Frontal cortex (tissue), 4 donors: ENCODE measurements around the gene ARL8B. TPM values are rescaled to one million over a fixed set of nuclear protein-coding genes. Genes with fewer than 3 reads are reported as not detected.

Experiments
- DNase-seq, 2 donors: peaks; one replicate each; pipeline ENCODE4 v3.0.0; 2012; ENCODE audit warnings: low spot score in 2 of 2
- FAIRE-seq: peaks from 2 replicates; lab custom pipeline; 2012; peaks lifted over from hg19 to GRCh38; lab: Jason Lieb, UNC
- total RNA-seq: library from RNA; depleted of rRNA; stranded (reverse); fragments of >200 nt; gene quantifications from one replicate; pipeline ENCODE4 v1.2.3, GENCODE V29; 2014
- donor health status: control.
- donor health status: control.
- donor health status: control.

The ARL8B gene
- total RNA-seq, 1 donor from 2014 or later, result 81.1 TPM

- FAIRE-seq, result no peak
- no peak for DNase-seq
Observed at GRCh38 chr3:5198986-5199731, 77.1 kb downstream of the ARL8B start.

- DNase-seq (no peak), FAIRE-seq (no peak)
Observed at GRCh38 chr3:5201536-5201935, 79.4 kb downstream of the ARL8B start.

GRCh38 chr3:5202222-5202621 is 80.1 kb downstream of the ARL8B start:
- DNase-seq (no peak), FAIRE-seq (no peak)

GRCh38 chr3:5205165-5205941 is 83.3 kb downstream of the ARL8B start:
- FAIRE-seq (no peak), DNase-seq (no peak)

- no peak for DNase-seq
- FAIRE-seq, result no peak
Observed at GRCh38 chr3:5210926-5211325, 88.8 kb downstream of the ARL8B start.

GRCh38 chr3:5212628-5213573 is 90.8 kb downstream of the ARL8B start:
- no peak for FAIRE-seq
- no peak for DNase-seq

GRCh38 chr3:5213574-5213966 is 91.5 kb downstream of the ARL8B start:
- no peak for FAIRE-seq
- DNase-seq, result no peak

- no peak for FAIRE-seq
- no peak for DNase-seq
Observed at GRCh38 chr3:5214352-5214751, 92.3 kb downstream of the ARL8B start.

- no peak for FAIRE-seq
- DNase-seq, result no peak
Observed at GRCh38 chr3:5217824-5218595, 95.9 kb downstream of the ARL8B start.

GRCh38 chr3:5218815-5219214 is 96.7 kb downstream of the ARL8B start:
- FAIRE-seq (no peak), DNase-seq (no peak)

- DNase-seq (no peak), FAIRE-seq (no peak)
Observed at GRCh38 chr3:5219216-5219615, 97.1 kb downstream of the ARL8B start.

GRCh38 chr3:5220193-5220592 is 98.1 kb downstream of the ARL8B start:
- FAIRE-seq (no peak), DNase-seq (no peak)

GRCh38 chr3:5220667-5221431 is 98.8 kb downstream of the ARL8B start:
- FAIRE-seq, result no peak
- DNase-seq, result no peak

- no peak for FAIRE-seq
- no peak for DNase-seq
Observed at GRCh38 chr3:5221701-5222100, 99.6 kb downstream of the ARL8B start.

GRCh38 chr3:5222283-5223005 is 100.4 kb downstream of the ARL8B start:
- FAIRE-seq (no peak), DNase-seq (no peak)

- no peak for FAIRE-seq
Observed at GRCh38 chr3:5226783-5227182, 104.7 kb downstream of the ARL8B start.

GRCh38 chr3:5227812-5228211 is 105.7 kb downstream of the ARL8B start:
- no peak for DNase-seq
- no peak for FAIRE-seq

More at GRCh38 chr3:5226783-5227182, 104.7 kb downstream of the ARL8B start:
- peak in 1 of 2 donors; percentile 35 for DNase-seq

GRCh38 chr3:5229414-5229813 is 107.3 kb downstream of the ARL8B start:
- no peak for DNase-seq
- no peak for FAIRE-seq
